Kidney epithelial cell (primary cell): Measurements from ENCODE around the gene STK11. TPM values are rescaled to one million over a fixed set of nuclear protein-coding genes. Genes with fewer than 3 reads are reported as not detected.

Experiments
- DNase-seq: peaks from one replicate; pipeline ENCODE4 v3.0.0-alpha.2; 2010; ENCODE audit warnings: low read depth
- H3K27me3 ChIP-seq: 2 replicates; pipeline ENCODE4 v1.6.0; 2011; ENCODE audit warnings: low read length; ENCODE audit not compliant: control insufficient read depth, insufficient read depth
- H3K36me3 ChIP-seq: 2 replicates; pipeline ENCODE4 v1.5.1; 2011; ENCODE audit warnings: low read length; ENCODE audit not compliant: control insufficient read depth, insufficient read depth
- H3K4me3 ChIP-seq: 2 replicates; pipeline ENCODE4 v1.5.1; 2011; ENCODE audit warnings: low read depth, mild to moderate bottlenecking, control low read depth, low read length
- CTCF ChIP-seq: IDR thresholded peaks from 2 replicates; pipeline ENCODE4 v1.5.1; 2011; ENCODE audit warnings: mild to moderate bottlenecking, moderate library complexity, low read length, control low read depth, inconsistent platforms; ENCODE audit not compliant: insufficient read depth, poor library complexity, severe bottlenecking
- total RNA-seq: library from RNA; depleted of rRNA; stranded (reverse); fragments of >200 nt; gene quantifications from 2 replicates; pipeline ENCODE4 v1.2.3, GENCODE V29; 2015

STK11 gene
- total RNA-seq, 1 donor from 2014 or later: 78.3 TPM

GRCh38 chr19:1270854-1271527 is 65.4 kb downstream of the STK11 start:
- no peak for DNase-seq
- no peaks in the 10 kb centered on the region for H3K27me3 ChIP-seq
- no peak for TF ChIP-seq CTCF
- peaks cover 7% of the 10 kb centered on the region for H3K36me3 ChIP-seq
- peak overlapping the region; percentile 2 for H3K4me3 ChIP-seq

- no peak overlapping the region for H3K4me3 ChIP-seq
- H3K27me3 ChIP-seq: no peaks in the 10 kb centered on the region
- no peak for DNase-seq
- TF ChIP-seq CTCF: no peak
- H3K36me3 ChIP-seq: peaks cover 7% of the 10 kb centered on the region
These were observed 66.2 kb downstream of the STK11 start for GRCh38 chr19:1271528-1272422.

GRCh38 chr19:1272423-1273262 is 67.1 kb downstream of the STK11 start:
- TF ChIP-seq CTCF: no peak
- Histone ChIP-seq H3K27me3 (no peaks in the 10 kb centered on the region), H3K4me3 (no peak overlapping the region), H3K36me3 (peaks cover 7% of the 10 kb centered on the region)
- no peak for DNase-seq

GRCh38 chr19:1273263-1274041 is 67.9 kb downstream of the STK11 start:
- peaks cover 7% of the 10 kb centered on the region for H3K36me3 ChIP-seq
- DNase-seq: no peak
- no peak overlapping the region for H3K4me3 ChIP-seq
- H3K27me3 ChIP-seq: no peaks in the 10 kb centered on the region
- TF ChIP-seq CTCF: no peak

- Histone ChIP-seq H3K4me3 (peak overlapping the region; percentile 56), H3K36me3 (peaks cover 7% of the 10 kb centered on the region), H3K27me3 (no peaks in the 10 kb centered on the region)
- no peak for TF ChIP-seq CTCF
- no peak for DNase-seq
These were observed 68.7 kb downstream of the STK11 start for GRCh38 chr19:1274081-1274851.
